ENCODE data around the gene HOXD10. TPM values are rescaled to one million over a fixed set of nuclear protein-coding genes. Genes with fewer than 3 reads are reported as not detected.

The HOXD10 gene
- total and polyA plus RNA-seq, 4 donors, result 0.05 to 0.54 TPM; not detected in 2

- DNase-seq, result no peak
- H3K27me3 ChIP-seq (ENCODE audit: control insufficient read depth in 3 of 3, insufficient read depth in 3 of 3, low read length in 2 of 3), result peaks cover 20 to 89% (median 88%) of the 10 kb centered on the region in 3 donors
Measured at GRCh38 chr2:176129813-176130146, 13.2 kb downstream of the HOXD10 start.

DNA sequence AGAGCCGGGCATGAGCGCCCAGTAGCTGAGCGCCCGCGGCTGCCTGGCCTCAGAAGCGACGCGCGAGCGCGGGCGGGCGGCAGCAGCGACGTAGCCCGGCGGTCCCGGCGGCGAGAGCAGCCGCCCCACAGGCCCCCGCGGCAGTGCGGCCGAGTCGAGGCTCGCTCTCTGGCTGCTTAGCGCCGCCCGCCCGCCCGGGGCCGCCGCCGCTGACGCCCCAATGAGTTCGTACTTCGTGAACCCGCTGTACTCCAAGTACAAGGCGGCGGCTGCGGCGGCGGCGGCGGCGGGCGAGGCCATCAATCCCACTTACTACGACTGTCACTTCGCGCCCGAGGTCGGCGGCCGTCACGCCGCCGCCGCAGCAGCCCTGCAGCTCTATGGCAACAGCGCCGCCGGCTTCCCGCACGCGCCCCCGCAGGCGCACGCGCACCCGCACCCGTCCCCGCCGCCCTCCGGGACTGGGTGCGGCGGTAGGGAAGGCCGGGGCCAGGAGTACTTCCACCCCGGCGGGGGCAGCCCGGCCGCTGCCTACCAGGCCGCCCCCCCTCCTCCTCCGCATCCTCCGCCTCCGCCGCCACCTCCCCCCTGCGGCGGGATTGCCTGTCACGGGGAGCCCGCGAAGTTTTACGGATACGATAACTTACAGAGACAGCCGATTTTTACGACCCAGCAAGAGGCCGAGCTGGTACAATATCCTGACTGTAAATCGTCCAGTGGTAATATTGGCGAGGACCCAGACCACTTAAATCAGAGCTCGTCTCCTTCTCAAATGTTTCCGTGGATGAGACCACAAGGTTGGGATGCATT lies 13.8 kb downstream of the HOXD10 start:
- H3K27me3 ChIP-seq (ENCODE audit: control insufficient read depth in 3 of 3, insufficient read depth in 3 of 3, low read length in 2 of 3), result peaks cover 14 to 89% (median 88%) of the 10 kb centered on the region in 3 donors
- no peak overlapping the region for H3K27ac ChIP-seq (ENCODE audit: low read depth in 1 of 2, low read length in 1 of 2)
- ATAC-seq (ENCODE audit: insufficient read depth, low FRiP score) (no peak), DNase-seq (no peak)
- peaks cover 0 to 4% (median 0%) of the 10 kb centered on the region in 4 donors for H3K9me3 ChIP-seq (ENCODE audit: control insufficient read depth in 4 of 4, insufficient read depth in 3 of 4, low read length in 3 of 4)
- 1 to 4% methylated on average over 60 to 99 of the region's 100 CpGs for WGBS, 2 donors
- no peaks in the 10 kb centered on the region for H3K36me3 ChIP-seq (ENCODE audit: control insufficient read depth in 4 of 4, insufficient read depth in 4 of 4, low read length in 4 of 4)
- no peak overlapping the region for H3K4me3 ChIP-seq
- H3K4me1 ChIP-seq (ENCODE audit: control insufficient read depth in 5 of 5, insufficient read depth in 5 of 5, low read length in 5 of 5), result peaks cover 0 to 8% (median 5%) of the 10 kb centered on the region in 5 donors
- no peak overlapping the region for H3K9ac ChIP-seq (ENCODE audit: insufficient read depth in 1 of 2, low read length in 2 of 2)
- no peak for TF ChIP-seq CTCF (IDR thresholded peaks at IDR 0.05; ENCODE audit: control extremely low read depth, extremely low read depth)

More at GRCh38 chr2:176129813-176130146, 13.2 kb downstream of the HOXD10 start:
- H3K36me3 ChIP-seq (ENCODE audit: control insufficient read depth in 4 of 4, insufficient read depth in 4 of 4, low read length in 4 of 4), result no peaks in the 10 kb centered on the region
- no peak overlapping the region for H3K27ac ChIP-seq (ENCODE audit: low read depth in 1 of 2, low read length in 1 of 2)
- peaks cover 0 to 4% (median 0%) of the 10 kb centered on the region in 4 donors for H3K9me3 ChIP-seq (ENCODE audit: control insufficient read depth in 4 of 4, insufficient read depth in 3 of 4, low read length in 3 of 4)
- ATAC-seq (ENCODE audit: insufficient read depth, low FRiP score), result peak; percentile 21
- H3K4me1 ChIP-seq (ENCODE audit: control insufficient read depth in 5 of 5, insufficient read depth in 5 of 5, low read length in 5 of 5), result peaks cover 0 to 8% (median 5%) of the 10 kb centered on the region in 5 donors
- no peak overlapping the region for H3K9ac ChIP-seq (ENCODE audit: insufficient read depth in 1 of 2, low read length in 2 of 2)
- 2 to 3% methylated on average over 35 to 43 of the region's 43 CpGs for WGBS, 2 donors
- H3K4me3 ChIP-seq, result no peak overlapping the region
- no peak for TF ChIP-seq CTCF (IDR thresholded peaks at IDR 0.05; ENCODE audit: control extremely low read depth, extremely low read depth)

- Histone ChIP-seq H3K9me3 (ENCODE audit: control insufficient read depth in 4 of 4, insufficient read depth in 3 of 4, low read length in 3 of 4) (peaks cover 0 to 6% (median 0%) of the 10 kb centered on the region in 4 donors), H3K36me3 (ENCODE audit: control insufficient read depth in 4 of 4, insufficient read depth in 4 of 4, low read length in 4 of 4) (no peaks in the 10 kb centered on the region), H3K4me1 (ENCODE audit: control insufficient read depth in 5 of 5, insufficient read depth in 5 of 5, low read length in 5 of 5) (peaks cover 0 to 11% (median 9%) of the 10 kb centered on the region in 5 donors), H3K9ac (ENCODE audit: insufficient read depth in 1 of 2, low read length in 2 of 2) (no peak overlapping the region), H3K27me3 (ENCODE audit: control insufficient read depth in 3 of 3, insufficient read depth in 3 of 3, low read length in 2 of 3) (peaks cover 10 to 89% (median 88%) of the 10 kb centered on the region in 3 donors), H3K27ac (ENCODE audit: low read depth in 1 of 2, low read length in 1 of 2) (no peak overlapping the region), H3K4me3 (no peak overlapping the region)
- whole genome bisulfite sequencing, 2 donors, result 14% methylated on average over 15 of the region's 15 CpGs
- DNase-seq (no peak), ATAC-seq (ENCODE audit: insufficient read depth, low FRiP score) (no peak)
- no peak for TF ChIP-seq CTCF (IDR thresholded peaks at IDR 0.05; ENCODE audit: control extremely low read depth, extremely low read depth)
Measured at GRCh38 chr2:176130957-176131847, 14.6 kb downstream of the HOXD10 start.
